Hepatocyte (in vitro differentiated cells): Measurements from ENCODE around the gene DIP2B. TPM values are rescaled to one million over a fixed set of nuclear protein-coding genes. Genes with fewer than 3 reads are reported as not detected.

Experiments
- DNase-seq: peaks from one replicate; pipeline ENCODE4 v3.0.0-alpha.2; 2016; ENCODE audit warnings: low spot score
- H2AFZ ChIP-seq: fragments of 200-600 bp; sonication (generic); 2 replicates; pipeline ENCODE4 v1.6.0; 2016; ENCODE audit warnings: antibody characterized with exemption, mild to moderate bottlenecking
- H3K27ac ChIP-seq: fragments of 200-600 bp; sonication (generic); 2 replicates; pipeline ENCODE4 v1.5.1; 2016; ENCODE audit warnings: mild to moderate bottlenecking
- H3K27me3 ChIP-seq: fragments of 200-600 bp; sonication (generic); 2 replicates; pipeline ENCODE4 v1.6.1; 2016
- H3K36me3 ChIP-seq: fragments of 200-600 bp; sonication (generic); replicated peaks from 2 replicates; pipeline ENCODE4 v1.5.1; 2016; ENCODE audit warnings: low read depth; ENCODE audit not compliant: insufficient read depth
- H3K4me1 ChIP-seq: fragments of 200-600 bp; sonication (generic); 2 replicates; pipeline ENCODE4 v1.5.1; 2016; ENCODE audit warnings: mild to moderate bottlenecking, moderate library complexity; ENCODE audit not compliant: insufficient read depth
- H3K4me2 ChIP-seq: fragments of 200-600 bp; sonication (generic); 2 replicates; pipeline ENCODE4 v1.6.0; 2016
- H3K4me3 ChIP-seq: fragments of 200-600 bp; sonication (generic); 2 replicates; pipeline ENCODE4 v1.5.1; 2016; ENCODE audit warnings: mild to moderate bottlenecking
- H3K79me2 ChIP-seq: fragments of 200-600 bp; sonication (generic); 2 replicates; pipeline ENCODE4 v1.6.0; 2017; ENCODE audit warnings: mild to moderate bottlenecking
- H3K9me2 ChIP-seq: fragments of 200-600 bp; sonication (generic); replicated peaks from 2 replicates; pipeline ENCODE4 v1.6.0; 2017; ENCODE audit warnings: mild to moderate bottlenecking; ENCODE audit not compliant: insufficient read depth
- H3K9me3 ChIP-seq: fragments of 200-600 bp; sonication (generic); 2 replicates; pipeline ENCODE4 v1.5.1; 2016; ENCODE audit warnings: low read depth, mild to moderate bottlenecking
- H4K20me1 ChIP-seq: fragments of 200-600 bp; sonication (generic); 2 replicates; pipeline ENCODE4 v1.6.0; 2016; ENCODE audit warnings: mild to moderate bottlenecking; ENCODE audit not compliant: insufficient read depth, poor library complexity, severe bottlenecking
- CTCF ChIP-seq: fragments of 200-600 bp; sonication (generic); IDR thresholded peaks from 2 replicates; pipeline ENCODE4 v1.5.1; 2016; ENCODE audit warnings: antibody characterized with exemption, mild to moderate bottlenecking; ENCODE audit not compliant: poor library complexity
- EZH2 ChIP-seq: fragments of 200-600 bp; sonication (generic); IDR thresholded peaks from 2 replicates; pipeline ENCODE4 v1.6.1; 2016; ENCODE audit warnings: antibody characterized with exemption, mild to moderate bottlenecking, borderline replicate concordance
- EZH2phosphoT487 ChIP-seq: fragments of 200-600 bp; sonication (generic); IDR thresholded peaks from one replicate; pipeline ENCODE4 v1.6.1; 2018; ENCODE audit warnings: antibody characterized with exemption, mild to moderate bottlenecking, low read depth, moderate library complexity; ENCODE audit not compliant: unreplicated experiment, severe bottlenecking
- WGBS: methylation state at CpG from one replicate; pipeline ENCODE4 v1.1.6; 2016; ENCODE audit warnings: low lambda C conversion rate; ENCODE audit errors: missing lambda C conversion rate; 5-methylcytosine and 5-hydroxymethylcytosine counted together
- polyA plus RNA-seq: library from polyadenylated mRNA; unstranded; fragments of >200 nt; fragmentation: Nextera tagmentation; extraction: Ambion mirVana; gene quantifications from 2 replicates; pipeline ENCODE4 v1.2.1, GENCODE V29; 2016
- total RNA-seq: library from RNA; depleted of rRNA; stranded (reverse); fragments of >200 nt; gene quantifications from 2 replicates; pipeline ENCODE4 v1.2.3, GENCODE V29; 2014

Gene DIP2B
- total and polyA plus RNA-seq, 2 experiments from 2014 or later = 10.5 to 31.8 TPM

- H4K20me1 ChIP-seq = no peaks in the 10 kb centered on the region
- peak overlapping the region; percentile 1 for H3K4me2 ChIP-seq
- H3K4me1 ChIP-seq = peaks cover 23% of the 10 kb centered on the region
- no peak for DNase-seq
- H3K4me3 ChIP-seq = no peak overlapping the region
- WGBS = 52% methylated on average over 5 of the region's 5 CpGs
- H3K36me3 ChIP-seq = no peaks in the 10 kb centered on the region
- no peaks in the 10 kb centered on the region for H3K27me3 ChIP-seq
- H3K79me2 ChIP-seq = peaks cover 89% of the 10 kb centered on the region
- no peak for TF ChIP-seq CTCF
- TF ChIP-seq EZH2phosphoT487 = no peak
- no peak for TF ChIP-seq EZH2
- H3K27ac ChIP-seq = no peak overlapping the region
- no peak overlapping the region for H2AFZ ChIP-seq
- H3K9me3 ChIP-seq = no peaks in the 10 kb centered on the region
- H3K9me2 ChIP-seq = no peaks in the 10 kb centered on the region
Observed at GRCh38 chr12:50545786-50546185, 41.0 kb downstream of the DIP2B start.

GRCh38 chr12:50546441-50547318 lies 41.9 kb downstream of the DIP2B start:
- TF ChIP-seq EZH2phosphoT487 (no peak), EZH2 (no peak), CTCF (no peak)
- H3K4me1 ChIP-seq = peaks cover 26% of the 10 kb centered on the region
- WGBS = 66% methylated on average over 6 of the region's 6 CpGs

GRCh38 chr12:50547742-50548141 lies 43.0 kb downstream of the DIP2B start:
- no peaks in the 10 kb centered on the region for H3K9me3 ChIP-seq
- no peak for TF ChIP-seq EZH2phosphoT487
- no peaks in the 10 kb centered on the region for H4K20me1 ChIP-seq
- H3K4me1 ChIP-seq = peaks cover 26% of the 10 kb centered on the region
- H3K79me2 ChIP-seq = peaks cover 88% of the 10 kb centered on the region
- no peak overlapping the region for H3K27ac ChIP-seq
- no peak overlapping the region for H3K4me3 ChIP-seq
- no peaks in the 10 kb centered on the region for H3K27me3 ChIP-seq
- H3K4me2 ChIP-seq = no peak overlapping the region
- 98% methylated on average over 2 of the region's 2 CpGs for WGBS
- no peaks in the 10 kb centered on the region for H3K36me3 ChIP-seq
- no peaks in the 10 kb centered on the region for H3K9me2 ChIP-seq
- no peak overlapping the region for H2AFZ ChIP-seq
- no peak for DNase-seq

More at GRCh38 chr12:50546441-50547318, 41.9 kb downstream of the DIP2B start:
- peak overlapping the region; percentile 1 for H3K4me2 ChIP-seq
- H3K9me3 ChIP-seq = no peaks in the 10 kb centered on the region
- no peaks in the 10 kb centered on the region for H3K27me3 ChIP-seq
- H3K27ac ChIP-seq = no peak overlapping the region
- H2AFZ ChIP-seq = no peak overlapping the region
- H3K79me2 ChIP-seq = peaks cover 87% of the 10 kb centered on the region
- H3K4me3 ChIP-seq = no peak overlapping the region
- H4K20me1 ChIP-seq = no peaks in the 10 kb centered on the region
- H3K36me3 ChIP-seq = no peaks in the 10 kb centered on the region
- H3K9me2 ChIP-seq = no peaks in the 10 kb centered on the region
- DNase-seq = no peak

- H3K4me2 ChIP-seq = no peak overlapping the region
- peaks cover 88% of the 10 kb centered on the region for H3K79me2 ChIP-seq
- H3K4me3 ChIP-seq = no peak overlapping the region
- H3K4me1 ChIP-seq = peaks cover 26% of the 10 kb centered on the region
- DNase-seq = no peak
- H2AFZ ChIP-seq = no peak overlapping the region
- no peaks in the 10 kb centered on the region for H3K9me2 ChIP-seq
- peaks cover under 1% of the 10 kb centered on the region for H4K20me1 ChIP-seq
- H3K27ac ChIP-seq = peak overlapping the region; percentile 75
- H3K9me3 ChIP-seq = no peaks in the 10 kb centered on the region
- 84% methylated on average over 4 of the region's 4 CpGs for WGBS
- H3K27me3 ChIP-seq = no peaks in the 10 kb centered on the region
- no peaks in the 10 kb centered on the region for H3K36me3 ChIP-seq
- no peak for TF ChIP-seq EZH2phosphoT487
- TF ChIP-seq CTCF = no peak
- no peak for TF ChIP-seq EZH2
Observed at GRCh38 chr12:50549885-50550284, 45.1 kb downstream of the DIP2B start.
